ENCODE data around the gene SP6.

SP6 gene

DNA sequence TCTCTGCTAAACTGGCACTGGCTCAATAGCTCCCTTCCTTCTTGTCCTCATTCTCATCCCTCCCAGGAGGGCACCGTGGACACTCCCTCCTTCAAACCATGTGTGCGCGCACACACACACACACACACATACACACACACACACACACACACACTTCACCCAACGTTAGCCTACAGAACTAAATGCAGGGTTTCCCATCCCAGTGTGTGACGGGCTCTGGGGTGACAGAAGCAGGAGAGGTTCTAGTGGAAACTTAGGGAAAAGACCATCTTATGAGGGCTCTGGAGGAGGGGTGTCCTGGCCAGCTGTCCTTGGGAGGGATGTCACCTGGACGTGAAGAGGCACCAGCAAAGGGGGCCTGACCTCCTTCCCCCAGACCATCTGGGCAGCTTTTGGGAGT lies 49.1 kb downstream of the SP6 start:
- Histone ChIP-seq H3K9me3 (ENCODE audit: insufficient read depth, low read length) (no peaks in the 10 kb centered on the region), H3K36me3 (replicated peaks; ENCODE audit: low read depth, low read length) (no peaks in the 10 kb centered on the region), H3K9ac (ENCODE audit: low read length) (no peak overlapping the region), H3K79me2 (ENCODE audit: low read length) (no peaks in the 10 kb centered on the region), H2AFZ (ENCODE audit: low read depth, low read length) (no peak overlapping the region), H3K27me3 (ENCODE audit: low read depth, low read length) (no peaks in the 10 kb centered on the region), H3K4me3 (ENCODE audit: low read length) (no peak overlapping the region), H3K4me1 (ENCODE audit: low read length) (no peaks in the 10 kb centered on the region), H3K4me2 (ENCODE audit: low read length) (no peak overlapping the region), H4K20me1 (ENCODE audit: insufficient read depth, low read length) (no peaks in the 10 kb centered on the region), H3K27ac (ENCODE audit: low read length) (no peak overlapping the region)
- TF ChIP-seq, protein P1, sequence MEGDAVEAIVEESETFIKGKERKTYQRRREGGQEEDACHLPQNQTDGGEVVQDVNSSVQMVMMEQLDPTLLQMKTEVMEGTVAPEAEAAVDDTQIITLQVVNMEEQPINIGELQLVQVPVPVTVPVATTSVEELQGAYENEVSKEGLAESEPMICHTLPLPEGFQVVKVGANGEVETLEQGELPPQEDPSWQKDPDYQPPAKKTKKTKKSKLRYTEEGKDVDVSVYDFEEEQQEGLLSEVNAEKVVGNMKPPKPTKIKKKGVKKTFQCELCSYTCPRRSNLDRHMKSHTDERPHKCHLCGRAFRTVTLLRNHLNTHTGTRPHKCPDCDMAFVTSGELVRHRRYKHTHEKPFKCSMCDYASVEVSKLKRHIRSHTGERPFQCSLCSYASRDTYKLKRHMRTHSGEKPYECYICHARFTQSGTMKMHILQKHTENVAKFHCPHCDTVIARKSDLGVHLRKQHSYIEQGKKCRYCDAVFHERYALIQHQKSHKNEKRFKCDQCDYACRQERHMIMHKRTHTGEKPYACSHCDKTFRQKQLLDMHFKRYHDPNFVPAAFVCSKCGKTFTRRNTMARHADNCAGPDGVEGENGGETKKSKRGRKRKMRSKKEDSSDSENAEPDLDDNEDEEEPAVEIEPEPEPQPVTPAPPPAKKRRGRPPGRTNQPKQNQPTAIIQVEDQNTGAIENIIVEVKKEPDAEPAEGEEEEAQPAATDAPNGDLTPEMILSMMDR (IDR thresholded peaks at IDR 0.05; ENCODE audit: low read depth, low read length): no peak
- TF ChIP-seq EZH2phosphoT487 (IDR thresholded peaks at IDR 0.05; ENCODE audit: low read depth): no peak

DNA sequence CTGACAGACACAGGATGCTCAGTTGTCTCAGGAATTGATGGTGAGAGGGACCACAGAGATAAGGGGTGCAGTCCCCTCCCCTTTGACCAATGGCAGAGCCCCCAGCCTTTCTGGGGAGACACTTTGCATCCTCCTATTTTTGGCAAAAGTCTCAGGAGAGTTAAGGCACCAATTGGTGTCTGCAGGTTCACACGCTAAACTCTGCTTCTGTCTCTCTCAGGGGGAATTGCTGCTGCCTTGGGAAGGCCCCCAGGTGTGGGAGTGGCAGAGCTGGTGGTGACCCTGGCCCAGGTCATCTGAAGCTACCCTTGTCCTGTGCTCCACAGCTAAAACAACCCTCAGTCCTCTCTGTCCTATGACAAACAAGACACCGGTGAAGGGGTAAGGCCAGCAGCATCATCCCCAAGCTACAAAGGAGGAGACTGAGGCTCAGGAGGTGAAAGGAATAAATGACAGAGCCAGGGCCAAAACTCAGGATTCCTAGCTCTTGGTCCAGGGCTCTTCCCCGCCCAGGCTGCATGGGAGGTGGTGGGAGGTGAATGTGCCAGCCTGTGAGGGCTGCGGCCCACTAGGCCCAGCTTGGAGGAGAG lies 49.7 kb downstream of the SP6 start:
- H3K79me2 ChIP-seq (ENCODE audit: low read length): no peaks in the 10 kb centered on the region
- no peak overlapping the region for H3K27ac ChIP-seq (ENCODE audit: low read length)
- H3K4me3 ChIP-seq (ENCODE audit: low read length): no peak overlapping the region
- H4K20me1 ChIP-seq (ENCODE audit: insufficient read depth, low read length): no peaks in the 10 kb centered on the region
- H3K4me1 ChIP-seq (ENCODE audit: low read length): no peaks in the 10 kb centered on the region
- no peaks in the 10 kb centered on the region for H3K27me3 ChIP-seq (ENCODE audit: low read depth, low read length)
- no peak for TF ChIP-seq EZH2phosphoT487 (IDR thresholded peaks at IDR 0.05; ENCODE audit: low read depth)
- TF ChIP-seq, protein P1 (IDR thresholded peaks at IDR 0.05; ENCODE audit: low read depth, low read length): no peak
- H2AFZ ChIP-seq (ENCODE audit: low read depth, low read length): no peak overlapping the region
- H3K9me3 ChIP-seq (ENCODE audit: insufficient read depth, low read length): no peaks in the 10 kb centered on the region
- H3K4me2 ChIP-seq (ENCODE audit: low read length): no peak overlapping the region
- no peak overlapping the region for H3K9ac ChIP-seq (ENCODE audit: low read length)
- H3K36me3 ChIP-seq (replicated peaks; ENCODE audit: low read depth, low read length): no peaks in the 10 kb centered on the region

DNA sequence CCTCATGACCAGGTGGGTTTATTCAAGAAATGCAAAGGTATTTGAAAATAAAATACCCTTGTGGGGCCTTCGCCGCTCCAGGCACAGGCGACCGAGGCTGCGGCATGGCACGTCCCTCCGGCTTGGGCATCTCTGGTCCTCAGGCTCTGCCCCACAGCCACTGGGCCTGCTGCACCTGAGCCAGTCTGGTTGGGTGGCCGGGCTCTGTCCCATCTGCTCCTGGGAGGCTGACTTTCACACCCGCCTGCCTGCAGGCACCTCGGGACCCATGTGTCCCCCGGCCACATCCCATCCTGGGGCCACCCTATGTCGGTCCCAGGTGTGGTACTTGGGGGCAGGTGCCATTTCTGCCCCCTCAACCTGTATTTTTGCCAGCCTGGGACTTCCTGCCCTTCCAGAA lies 50.3 kb downstream of the SP6 start:
- Histone ChIP-seq H3K4me1 (ENCODE audit: low read length) (no peaks in the 10 kb centered on the region), H3K79me2 (ENCODE audit: low read length) (no peaks in the 10 kb centered on the region), H3K4me3 (ENCODE audit: low read length) (no peak overlapping the region), H3K36me3 (replicated peaks; ENCODE audit: low read depth, low read length) (no peaks in the 10 kb centered on the region), H3K9me3 (ENCODE audit: insufficient read depth, low read length) (no peaks in the 10 kb centered on the region), H3K9ac (ENCODE audit: low read length) (no peak overlapping the region), H3K27me3 (ENCODE audit: low read depth, low read length) (peaks cover under 1% of the 10 kb centered on the region; the same call in 1 of the 2 replicates), H3K4me2 (ENCODE audit: low read length) (no peak overlapping the region), H2AFZ (ENCODE audit: low read depth, low read length) (no peak overlapping the region), H4K20me1 (ENCODE audit: insufficient read depth, low read length) (no peaks in the 10 kb centered on the region), H3K27ac (ENCODE audit: low read length) (no peak overlapping the region)
- TF ChIP-seq, protein P1 (IDR thresholded peaks at IDR 0.05; ENCODE audit: low read depth, low read length): no peak
- no peak for TF ChIP-seq EZH2phosphoT487 (IDR thresholded peaks at IDR 0.05; ENCODE audit: low read depth)

DNA sequence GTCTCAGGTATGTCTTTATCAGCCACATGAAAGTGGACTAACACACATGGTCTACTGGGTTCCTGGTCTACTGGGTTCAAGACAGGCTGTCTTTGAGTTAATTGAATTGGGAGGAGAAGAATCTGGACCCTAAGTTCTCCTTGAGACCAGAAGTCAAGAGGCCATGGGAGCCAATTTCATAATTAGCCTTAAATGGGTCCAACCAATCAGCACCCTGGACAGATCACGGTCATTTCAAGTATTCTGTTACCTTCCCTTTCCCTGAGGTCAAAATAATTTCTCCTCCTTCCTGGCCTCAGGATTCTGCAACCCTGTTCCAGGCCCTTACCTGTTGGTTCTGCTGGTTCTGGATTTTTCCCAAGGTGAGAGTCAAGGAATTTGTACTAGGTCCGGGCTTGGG lies 53.2 kb downstream of the SP6 start:
- H3K27me3 ChIP-seq (ENCODE audit: low read depth, low read length): peaks cover 26% of the 10 kb centered on the region
- no peak overlapping the region for H3K27ac ChIP-seq (ENCODE audit: low read length)
- no peak for TF ChIP-seq EZH2phosphoT487 (IDR thresholded peaks at IDR 0.05; ENCODE audit: low read depth)
- TF ChIP-seq, protein P1 (IDR thresholded peaks at IDR 0.05; ENCODE audit: low read depth, low read length): no peak
- no peaks in the 10 kb centered on the region for H3K4me1 ChIP-seq (ENCODE audit: low read length)
- no peaks in the 10 kb centered on the region for H3K9me3 ChIP-seq (ENCODE audit: insufficient read depth, low read length)
- no peak overlapping the region for H3K4me2 ChIP-seq (ENCODE audit: low read length)
- no peaks in the 10 kb centered on the region for H4K20me1 ChIP-seq (ENCODE audit: insufficient read depth, low read length)
- no peak overlapping the region for H3K9ac ChIP-seq (ENCODE audit: low read length)
- H2AFZ ChIP-seq (ENCODE audit: low read depth, low read length): no peak overlapping the region
- no peaks in the 10 kb centered on the region for H3K36me3 ChIP-seq (replicated peaks; ENCODE audit: low read depth, low read length)
- no peaks in the 10 kb centered on the region for H3K79me2 ChIP-seq (ENCODE audit: low read length)
- no peak overlapping the region for H3K4me3 ChIP-seq (ENCODE audit: low read length)

Measured in OCI-LY3 (cell line).